IgD-negative memory B cell (primary cell): ENCODE data around the gene EFCAB12. TPM values are rescaled to one million over a fixed set of nuclear protein-coding genes. Genes with fewer than 3 reads are reported as not detected.

ENCODE experiments used
- H3K27ac Mint-ChIP-seq, 3 donors: one replicate each; pipeline ENCODE4 v1.8.0; 2020 to 2022; ENCODE audit warnings: mild to moderate bottlenecking in 3 of 3, mixed read lengths in 3 of 3, moderate library complexity in 1 of 3
- H3K27me3 Mint-ChIP-seq: one replicate; pipeline ENCODE4 v1.8.0; 2021; ENCODE audit warnings: mixed read lengths
- H3K36me3 Mint-ChIP-seq: one replicate; pipeline ENCODE4 v1.8.0; 2020; ENCODE audit warnings: mild to moderate bottlenecking, mixed read lengths
- H3K4me1 Mint-ChIP-seq, 3 donors: one replicate each; pipeline ENCODE4 v1.8.0; 2020 to 2022; ENCODE audit warnings: mixed read lengths in 3 of 3, mild to moderate bottlenecking in 1 of 3
- H3K4me3 Mint-ChIP-seq, 4 donors: one replicate each; pipeline ENCODE4 v1.8.0; 2020 to 2022; ENCODE audit warnings: mild to moderate bottlenecking in 4 of 4, mixed read lengths in 4 of 4, moderate library complexity in 3 of 4
- H3K9me3 Mint-ChIP-seq, 3 donors: one replicate each; pipeline ENCODE4 v1.8.0; 2020 to 2021; ENCODE audit warnings: mixed read lengths in 3 of 3, mild to moderate bottlenecking in 1 of 3
- polyA plus RNA-seq: library from polyadenylated mRNA; unstranded; fragments of 300-500 nt; fragmentation: Illumina TruSeq; gene quantifications from one replicate; pipeline ENCODE4 v1.2.3, GENCODE V29; 2021

Gene EFCAB12
- polyA plus RNA-seq, 1 donor from 2014 or later: 0.71 TPM

GRCh38 chr3:129460572-129460971, 32.1 kb upstream of the EFCAB12 start:
- Mint-ChIP-seq H3K27me3 (no peaks in the 10 kb centered on the region), H3K36me3 (peaks cover 8% of the 10 kb centered on the region), H3K4me3 (peak overlapping the region in 1 of 4 donors; percentile 46), H3K9me3 (no peaks in the 10 kb centered on the region), H3K4me1 (peaks cover 0 to 3% (median 1%) of the 10 kb centered on the region in 3 donors), H3K27ac (peak overlapping the region in 1 of 3 donors; percentile 7)

GRCh38 chr3:129460155-129460554, 31.7 kb upstream of the EFCAB12 start:
- no peak overlapping the region for H3K27ac Mint-ChIP-seq
- no peaks in the 10 kb centered on the region for H3K27me3 Mint-ChIP-seq
- peaks cover 8% of the 10 kb centered on the region for H3K36me3 Mint-ChIP-seq
- H3K4me3 Mint-ChIP-seq: peak overlapping the region in 1 of 4 donors; percentile 46
- no peaks in the 10 kb centered on the region for H3K9me3 Mint-ChIP-seq
- peaks cover 0 to 3% (median 1%) of the 10 kb centered on the region in 3 donors for H3K4me1 Mint-ChIP-seq

- Mint-ChIP-seq H3K27me3 (no peaks in the 10 kb centered on the region), H3K36me3 (peaks cover 19% of the 10 kb centered on the region), H3K4me3 (no peak overlapping the region), H3K27ac (peak overlapping the region in 1 of 3 donors; percentile 11), H3K4me1 (peaks cover 0 to 5% (median 2%) of the 10 kb centered on the region in 3 donors), H3K9me3 (no peaks in the 10 kb centered on the region)
Observed at GRCh38 chr3:129453732-129454131, 25.3 kb upstream of the EFCAB12 start.

- Mint-ChIP-seq H3K4me3 (no peak overlapping the region), H3K27ac (no peak overlapping the region), H3K36me3 (peaks cover 16% of the 10 kb centered on the region), H3K4me1 (peaks cover 0 to 5% (median 2%) of the 10 kb centered on the region in 3 donors), H3K9me3 (no peaks in the 10 kb centered on the region), H3K27me3 (no peaks in the 10 kb centered on the region)
Observed at GRCh38 chr3:129449279-129450115, 21.1 kb upstream of the EFCAB12 start.

- Mint-ChIP-seq H3K27me3 (no peaks in the 10 kb centered on the region), H3K4me1 (peaks cover 0 to 5% (median 2%) of the 10 kb centered on the region in 3 donors), H3K4me3 (no peak overlapping the region), H3K36me3 (peaks cover 16% of the 10 kb centered on the region), H3K9me3 (no peaks in the 10 kb centered on the region), H3K27ac (no peak overlapping the region)
Observed at GRCh38 chr3:129448186-129448895, 19.9 kb upstream of the EFCAB12 start.

- Mint-ChIP-seq H3K27ac (no peak overlapping the region), H3K27me3 (no peaks in the 10 kb centered on the region), H3K36me3 (peaks cover 7% of the 10 kb centered on the region), H3K9me3 (no peaks in the 10 kb centered on the region), H3K4me1 (peaks cover 5 to 10% (median 8%) of the 10 kb centered on the region in 3 donors), H3K4me3 (no peak overlapping the region)
Observed at GRCh38 chr3:129446926-129447325, 18.5 kb upstream of the EFCAB12 start.

GRCh38 chr3:129445471-129445870, 17.0 kb upstream of the EFCAB12 start:
- H3K4me3 Mint-ChIP-seq: no peak overlapping the region
- no peak overlapping the region for H3K27ac Mint-ChIP-seq

GRCh38 chr3:129442947-129443346, 14.5 kb upstream of the EFCAB12 start:
- H3K27me3 Mint-ChIP-seq: peaks cover 1% of the 10 kb centered on the region
- H3K27ac Mint-ChIP-seq: peak overlapping the region in 2 of 3 donors; percentile 14 to 25
- H3K36me3 Mint-ChIP-seq: peaks cover under 1% of the 10 kb centered on the region
- no peaks in the 10 kb centered on the region for H3K9me3 Mint-ChIP-seq
- H3K4me1 Mint-ChIP-seq: peaks cover 19 to 23% (median 20%) of the 10 kb centered on the region in 3 donors
- H3K4me3 Mint-ChIP-seq: peak overlapping the region in 1 of 4 donors; percentile 80

More at GRCh38 chr3:129445471-129445870, 17.0 kb upstream of the EFCAB12 start:
- H3K36me3 Mint-ChIP-seq: peaks cover 5% of the 10 kb centered on the region
- no peaks in the 10 kb centered on the region for H3K27me3 Mint-ChIP-seq
- H3K9me3 Mint-ChIP-seq: no peaks in the 10 kb centered on the region
- H3K4me1 Mint-ChIP-seq: peaks cover 15 to 20% (median 17%) of the 10 kb centered on the region in 3 donors

GRCh38 chr3:129442486-129442885, 14.1 kb upstream of the EFCAB12 start:
- no peaks in the 10 kb centered on the region for H3K9me3 Mint-ChIP-seq
- H3K4me3 Mint-ChIP-seq: peak overlapping the region in 1 of 4 donors; percentile 80
- H3K36me3 Mint-ChIP-seq: no peaks in the 10 kb centered on the region
- H3K27ac Mint-ChIP-seq: peak overlapping the region in 1 of 3 donors; percentile 25
- peaks cover 20 to 28% (median 24%) of the 10 kb centered on the region in 3 donors for H3K4me1 Mint-ChIP-seq
- peaks cover 1% of the 10 kb centered on the region for H3K27me3 Mint-ChIP-seq

- Mint-ChIP-seq H3K4me3 (peak overlapping the region in 2 of 4 donors; percentile 91 to 97), H3K4me1 (peaks cover 22 to 34% (median 28%) of the 10 kb centered on the region in 3 donors), H3K9me3 (no peaks in the 10 kb centered on the region), H3K27me3 (peaks cover 1% of the 10 kb centered on the region), H3K27ac (peak overlapping the region in 1 of 3 donors; percentile 90), H3K36me3 (peaks cover under 1% of the 10 kb centered on the region)
Observed at GRCh38 chr3:129441782-129442181, 13.3 kb upstream of the EFCAB12 start.

GRCh38 chr3:129441215-129441614, 12.8 kb upstream of the EFCAB12 start:
- Mint-ChIP-seq H3K27ac (peak overlapping the region; percentile 88 to 97 (median 90)), H3K36me3 (peaks cover 5% of the 10 kb centered on the region), H3K27me3 (peaks cover 1% of the 10 kb centered on the region), H3K4me3 (peak overlapping the region; percentile 91 to 99 (median 98)), H3K4me1 (peaks cover 27 to 39% (median 34%) of the 10 kb centered on the region in 3 donors), H3K9me3 (no peaks in the 10 kb centered on the region)

GRCh38 chr3:129440618-129441190, 12.3 kb upstream of the EFCAB12 start:
- Mint-ChIP-seq H3K9me3 (no peaks in the 10 kb centered on the region), H3K36me3 (peaks cover 5% of the 10 kb centered on the region), H3K4me3 (peak overlapping the region; percentile 91 to 99 (median 98)), H3K27me3 (peaks cover 1% of the 10 kb centered on the region), H3K27ac (peak overlapping the region; percentile 88 to 97 (median 90)), H3K4me1 (peaks cover 32 to 44% (median 37%) of the 10 kb centered on the region in 3 donors)

- peak within 1 kb of the TSS; percentile 91 to 99 (median 98) for H3K4me3 Mint-ChIP-seq
- peak within 1 kb of the TSS; percentile 88 to 97 (median 90) for H3K27ac Mint-ChIP-seq
- H3K36me3 Mint-ChIP-seq: peaks cover 5% of the 10 kb centered on the region
- H3K4me1 Mint-ChIP-seq: peaks cover 35 to 47% (median 41%) of the 10 kb centered on the region in 3 donors
- H3K27me3 Mint-ChIP-seq: peaks cover 1% of the 10 kb centered on the region
- H3K9me3 Mint-ChIP-seq: no peaks in the 10 kb centered on the region
Observed at GRCh38 chr3:129439817-129440617, 11.6 kb upstream of the EFCAB12 start, which contains the start of the genes IFT122 and MBD4. Gene IFT122 (plus strand): TSS chr3:129440224. CDS start chr3:129440331, 107 bp downstream. Gene MBD4 (minus strand): TSS chr3:129439948. CDS start chr3:129439833, 115 bp downstream.
